Measurements from ENCODE around the gene NFATC3.

NFATC3 gene

DNA sequence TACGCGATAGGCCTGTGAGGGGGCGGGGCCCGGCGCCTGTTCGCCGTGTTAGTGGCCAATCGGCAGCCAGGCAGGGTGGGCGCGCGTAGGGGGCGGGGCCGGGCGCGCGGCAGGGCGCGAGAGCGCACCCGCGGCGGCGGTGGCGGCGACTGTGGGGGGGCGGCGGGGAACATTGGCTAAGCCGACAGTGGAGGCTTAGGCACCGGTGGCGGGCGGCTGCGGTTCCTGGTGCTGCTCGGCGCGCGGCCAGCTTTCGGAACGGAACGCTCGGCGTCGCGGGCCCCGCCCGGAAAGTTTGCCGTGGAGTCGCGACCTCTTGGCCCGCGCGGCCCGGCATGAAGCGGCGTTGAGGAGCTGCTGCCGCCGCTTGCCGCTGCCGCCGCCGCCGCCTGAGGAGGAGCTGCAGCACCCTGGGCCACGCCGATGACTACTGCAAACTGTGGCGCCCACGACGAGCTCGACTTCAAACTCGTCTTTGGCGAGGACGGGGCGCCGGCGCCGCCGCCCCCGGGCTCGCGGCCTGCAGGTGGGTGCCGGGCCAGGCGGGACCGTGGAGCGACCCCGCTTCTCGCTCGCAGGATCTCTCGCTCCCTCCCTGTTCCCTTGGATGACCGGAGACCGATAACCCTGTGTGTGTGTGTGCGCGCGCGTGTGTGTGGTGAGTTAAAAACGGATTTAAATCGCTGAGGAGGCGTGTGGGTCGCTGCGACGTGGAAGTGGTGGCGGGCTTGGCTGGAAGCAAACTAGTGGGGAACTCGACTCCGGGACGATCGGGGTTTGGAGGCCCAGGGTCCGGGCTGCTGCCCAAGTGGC, at the start of gene NFATC3:
TSS of gene NFATC3 (plus strand) at position 112 of the 813 bp plus-strand sequence. CDS start at position 424, 312 bp downstream.
- DNase-seq (ENCODE audit: low read depth, low spot score) = no peak

DNA sequence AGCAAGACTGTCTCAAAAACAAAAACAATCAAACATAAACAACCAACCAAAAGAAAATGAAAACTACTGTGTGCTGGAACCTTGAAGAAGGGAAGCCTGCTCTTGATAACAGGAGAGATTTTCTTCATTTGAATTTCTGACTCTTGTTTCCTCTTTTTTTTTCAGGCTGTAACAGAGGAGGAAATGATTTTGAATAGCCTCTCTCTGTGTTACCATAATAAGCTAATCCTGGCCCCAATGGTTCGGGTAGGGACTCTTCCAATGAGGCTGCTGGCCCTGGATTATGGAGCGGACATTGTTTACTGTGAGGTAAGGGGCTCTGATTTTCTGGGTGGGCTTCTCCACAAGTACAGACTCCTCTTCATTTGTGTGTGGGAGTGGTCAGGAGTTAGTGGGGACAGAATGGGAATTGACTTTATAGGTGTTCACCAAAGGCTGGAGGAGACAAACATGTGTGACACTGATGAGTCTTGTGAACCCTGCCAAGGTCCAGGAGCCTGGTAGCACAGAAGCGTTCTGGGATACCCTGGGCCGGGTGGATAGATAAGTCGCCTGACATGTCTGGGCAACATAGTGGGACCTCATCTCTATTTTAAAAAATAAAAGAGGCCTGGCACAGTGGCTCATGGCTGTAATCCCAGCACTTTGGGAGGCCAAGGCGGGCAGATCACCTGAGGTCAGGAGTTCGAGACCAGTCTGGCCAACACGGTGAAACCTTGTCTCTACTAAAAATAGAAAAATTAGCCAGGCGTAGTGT, 47.2 kb upstream of the NFATC3 start:
- DNase-seq (ENCODE audit: low read depth, low spot score) = no peak

DNA sequence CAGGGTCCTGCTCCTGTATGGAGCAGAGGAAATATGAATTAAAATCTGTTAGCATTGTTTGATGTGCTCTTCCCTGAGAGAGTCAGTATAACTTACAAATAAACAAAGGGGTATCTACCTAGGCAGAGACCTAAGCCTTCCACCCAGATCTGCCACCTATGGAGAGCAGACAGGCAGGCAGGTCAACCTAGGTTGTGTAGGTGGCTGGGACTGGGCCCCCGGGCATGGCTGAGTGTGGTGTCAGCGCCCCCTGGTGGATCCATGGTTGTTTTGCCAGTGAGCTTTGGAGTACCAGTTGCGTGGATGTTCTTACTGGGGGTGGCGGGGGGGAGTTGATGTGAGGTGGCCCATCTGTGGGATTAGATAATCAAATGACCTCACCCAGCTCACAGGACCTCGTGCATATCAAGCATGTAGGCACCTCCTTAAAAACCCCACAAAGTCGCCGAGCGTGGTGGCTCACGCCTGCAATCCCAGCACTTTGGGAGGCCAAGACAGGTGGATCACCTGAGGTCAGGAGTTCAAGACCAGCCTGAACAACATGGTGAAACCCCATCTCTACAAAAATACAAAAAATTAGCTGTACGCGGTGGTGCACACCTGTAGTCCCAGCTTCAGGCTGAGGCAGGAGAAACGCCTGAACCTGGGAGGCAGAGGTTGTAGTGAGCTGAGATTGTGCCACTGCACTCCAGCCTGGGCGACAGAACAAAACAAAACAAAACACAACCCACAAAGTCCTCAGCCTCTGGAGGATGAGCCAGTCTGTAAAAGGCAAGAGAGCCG, 44.5 kb upstream of the NFATC3 start:
- DNase-seq (ENCODE audit: low read depth, low spot score) = no peak

DNA sequence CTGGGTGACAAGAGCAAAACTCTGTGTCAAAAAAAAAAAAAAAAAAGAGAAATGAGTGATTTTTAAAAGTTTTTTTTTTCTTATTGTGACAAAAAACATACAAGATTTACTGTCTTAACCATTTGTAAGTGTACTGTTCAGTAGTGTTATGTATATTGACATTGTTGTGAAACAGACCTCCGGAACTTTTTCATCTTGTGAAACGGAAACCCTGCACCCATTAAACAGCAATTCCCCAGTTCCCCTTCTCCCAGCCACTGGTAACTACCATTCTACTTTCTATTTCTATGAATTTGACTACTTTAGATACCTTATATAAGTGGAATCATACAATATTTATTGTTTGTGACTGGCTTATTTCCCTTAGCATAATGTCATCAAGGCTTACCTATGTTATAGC, 43.4 kb upstream of the NFATC3 start:
- DNase-seq (ENCODE audit: low read depth, low spot score) = no peak

DNA sequence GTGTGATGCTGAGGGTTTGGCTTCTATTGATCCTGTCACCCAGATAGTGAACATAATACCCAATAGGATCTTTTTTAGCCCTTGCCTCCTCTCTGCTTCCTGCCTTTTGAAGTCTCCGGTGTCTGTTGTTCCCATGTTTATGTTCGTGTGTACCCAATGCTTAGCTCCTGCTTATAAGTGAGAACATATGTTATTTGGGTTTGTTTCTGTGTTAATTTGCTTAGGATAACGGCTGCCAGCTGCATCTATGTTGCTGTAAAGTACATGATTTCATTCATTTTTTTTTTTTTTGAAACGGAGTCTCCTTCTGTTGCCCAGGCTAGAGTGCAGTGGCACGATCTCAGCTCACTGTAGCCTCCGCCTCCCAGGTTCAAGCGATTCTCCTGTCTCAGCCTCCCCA, 39.1 kb upstream of the NFATC3 start:
- no peak for DNase-seq (ENCODE audit: low read depth, low spot score)

DNA sequence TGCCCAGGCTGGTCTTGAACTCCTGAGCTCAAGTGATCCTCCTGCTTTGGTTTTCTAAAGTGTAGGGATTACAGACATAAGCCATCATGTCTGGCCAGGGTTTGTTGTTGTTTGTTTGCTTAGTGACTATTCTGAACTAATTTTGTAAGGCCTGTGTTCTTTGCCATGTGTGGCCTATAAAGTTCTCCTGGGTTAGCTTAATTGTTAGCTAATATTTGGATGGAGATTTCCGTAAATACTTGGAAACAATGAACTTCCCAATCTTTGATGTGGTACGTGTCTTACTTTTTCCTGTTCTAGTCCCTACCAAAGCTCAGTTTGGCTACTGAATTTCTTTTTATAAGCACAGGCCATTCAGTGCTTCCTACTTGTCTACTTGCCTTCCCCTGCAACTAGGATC, 37.2 kb upstream of the NFATC3 start:
- DNase-seq (ENCODE audit: low read depth, low spot score) = no peak

DNA sequence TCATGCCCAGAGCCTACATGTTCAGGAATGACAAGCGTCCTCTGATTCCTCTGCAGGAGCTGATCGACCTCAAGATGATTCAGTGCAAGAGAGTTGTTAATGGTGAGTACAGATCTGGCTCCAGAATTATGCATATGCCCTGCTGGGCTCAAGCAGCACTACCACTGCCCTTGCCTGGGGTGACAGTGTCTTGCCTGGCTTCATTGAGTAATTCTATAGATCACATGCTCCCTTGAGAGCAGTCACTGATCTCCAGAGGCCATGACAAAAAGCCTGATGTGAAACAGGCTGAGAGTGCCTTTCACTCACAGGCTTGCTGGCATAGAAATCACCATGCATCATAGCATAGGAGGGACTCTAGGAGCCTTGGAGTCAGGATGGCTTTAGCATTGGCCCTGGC, 35.7 kb upstream of the NFATC3 start:
- no peak for DNase-seq (ENCODE audit: low read depth, low spot score)

DNA sequence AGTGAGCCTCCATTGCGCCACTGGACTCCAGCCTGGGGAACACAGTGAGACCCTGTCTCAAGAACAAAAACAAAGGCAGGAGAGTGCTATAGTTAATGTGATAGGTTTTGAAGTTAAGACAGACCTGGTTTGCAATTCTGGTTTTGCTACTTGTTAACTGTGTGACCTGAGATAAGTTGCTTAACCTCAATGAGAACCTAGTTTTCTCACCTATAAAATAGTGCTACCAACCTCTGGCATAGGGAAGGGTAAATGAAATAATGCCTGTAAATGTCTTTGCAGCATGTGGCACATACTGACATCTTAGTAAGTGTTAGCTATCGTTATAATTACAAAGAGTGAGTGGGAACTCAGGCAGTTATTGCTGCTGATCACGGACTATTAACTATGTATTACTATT, 29.8 kb upstream of the NFATC3 start:
- DNase-seq (ENCODE audit: low read depth, low spot score) = no peak

DNA sequence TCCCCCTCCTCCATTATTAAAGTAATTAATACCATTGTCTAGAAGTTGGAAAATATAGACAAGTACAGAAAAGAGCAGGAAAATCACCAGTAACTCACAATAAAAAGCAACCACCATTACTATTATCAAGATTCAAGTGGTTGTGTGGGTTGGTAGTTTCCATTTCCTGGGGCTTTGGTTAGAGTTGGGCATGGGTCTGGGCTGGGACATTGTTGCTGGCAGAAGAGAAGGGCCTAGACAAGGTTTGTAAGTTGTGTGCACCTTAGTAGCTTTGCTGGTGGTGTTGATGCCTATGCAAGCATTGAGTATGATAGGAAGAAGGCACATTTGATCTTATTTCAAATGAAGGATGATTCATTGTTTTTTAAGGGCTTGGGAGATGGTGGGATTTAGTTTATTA, 25.4 kb upstream of the NFATC3 start:
- DNase-seq (ENCODE audit: low read depth, low spot score) = no peak

DNA sequence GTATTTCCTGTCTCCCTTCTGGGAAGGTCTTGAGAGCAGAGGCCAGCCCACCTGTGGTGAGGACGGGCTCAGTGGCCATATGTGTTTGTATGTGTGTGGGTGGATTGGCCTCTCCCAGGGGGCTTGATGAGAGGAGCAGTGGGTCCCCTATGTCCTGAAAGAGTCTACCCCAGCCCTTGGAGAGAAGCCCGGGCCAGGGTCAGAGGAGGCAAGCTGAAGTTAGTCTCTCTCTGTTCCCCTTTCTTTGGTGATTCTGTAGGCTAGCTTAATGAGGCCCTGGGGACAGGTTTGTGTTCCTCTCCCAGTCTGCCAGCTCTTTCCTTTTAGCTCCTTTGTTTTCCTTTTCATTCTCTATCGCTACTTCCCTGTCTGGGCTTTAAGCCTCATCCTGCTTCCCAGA, 23.8 kb upstream of the NFATC3 start:
- DNase-seq (ENCODE audit: low read depth, low spot score) = no peak

DNA sequence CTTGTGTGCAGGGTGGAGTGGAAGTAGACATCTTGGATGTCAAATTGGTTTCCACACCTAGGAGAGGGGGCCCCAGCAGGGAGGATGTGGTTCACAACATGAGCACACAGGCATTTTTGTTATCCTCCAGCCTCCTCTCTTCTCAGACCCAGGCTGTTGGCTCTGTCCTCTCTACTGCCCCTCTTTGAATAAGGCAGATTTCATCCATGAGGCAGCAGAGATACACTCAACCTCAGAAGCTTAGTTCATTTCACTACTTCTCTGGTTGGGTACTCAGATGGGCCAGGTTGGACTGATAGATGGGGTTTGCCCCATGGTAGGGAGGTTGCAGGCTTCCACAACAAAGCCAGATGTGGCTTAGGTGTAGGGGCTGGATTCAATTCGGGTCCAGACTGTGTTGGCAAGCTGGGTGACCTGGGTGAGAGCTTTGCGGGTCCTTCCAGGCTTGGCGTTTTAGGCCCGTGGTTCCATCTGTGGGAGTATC, 22.2 kb upstream of the NFATC3 start:
- no peak for DNase-seq (ENCODE audit: low read depth, low spot score)

DNA sequence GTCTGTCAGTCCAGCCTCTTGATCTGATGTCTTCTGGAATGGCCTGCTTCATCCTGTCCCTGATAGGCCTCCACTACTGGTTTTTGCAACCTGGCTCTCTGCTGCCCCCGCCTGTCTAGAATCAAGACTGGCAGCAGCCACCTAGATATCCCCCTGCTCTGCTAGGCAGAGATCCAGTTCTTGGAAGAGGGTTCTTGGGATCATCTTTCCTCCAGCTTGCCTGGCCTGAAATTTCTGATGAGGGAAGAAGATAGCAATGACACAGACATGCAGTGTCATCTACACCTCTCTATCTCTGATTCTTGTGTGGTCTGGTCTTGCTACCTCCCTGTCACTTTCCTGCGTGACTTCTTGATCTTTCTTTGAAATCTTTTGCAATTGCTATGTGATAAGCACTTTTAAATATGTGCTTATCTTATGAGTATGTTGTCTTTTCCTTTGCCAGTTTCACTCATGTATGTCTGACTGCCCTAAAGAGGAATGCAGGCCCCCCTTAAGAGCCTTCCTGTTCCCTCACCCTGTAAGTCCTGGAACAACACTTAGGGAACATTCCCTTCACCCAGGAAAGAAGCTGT, 20.3 kb upstream of the NFATC3 start:
- DNase-seq (ENCODE audit: low read depth, low spot score) = no peak

DNA sequence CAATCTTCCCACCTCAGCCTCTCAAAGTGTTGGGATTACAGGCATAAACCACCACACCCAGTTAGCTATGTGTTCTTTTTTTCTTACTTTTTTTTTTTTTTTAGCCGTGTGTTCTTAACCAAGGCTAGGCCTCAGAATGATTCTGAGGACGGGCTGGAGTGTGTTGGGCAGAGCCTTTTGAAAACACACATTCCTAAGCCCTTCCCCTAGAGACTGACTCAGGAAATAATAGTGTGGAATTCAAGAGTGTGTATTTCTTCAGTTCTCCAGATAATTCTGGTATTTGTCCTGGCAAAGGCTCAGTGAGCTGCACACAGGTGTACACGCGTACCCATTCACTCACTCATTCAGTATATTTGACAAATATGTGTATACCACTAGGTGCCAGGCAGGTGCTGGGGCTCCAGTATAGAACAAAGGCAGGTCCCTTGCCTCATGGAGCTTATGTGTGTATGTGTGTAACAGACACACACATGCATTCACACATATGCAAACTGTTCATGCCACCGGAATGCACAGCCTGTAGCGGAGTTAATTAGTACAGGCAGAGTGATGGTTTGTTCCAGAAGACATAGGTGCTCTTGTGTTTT, 19.4 kb upstream of the NFATC3 start:
- DNase-seq (ENCODE audit: low read depth, low spot score) = no peak

DNA sequence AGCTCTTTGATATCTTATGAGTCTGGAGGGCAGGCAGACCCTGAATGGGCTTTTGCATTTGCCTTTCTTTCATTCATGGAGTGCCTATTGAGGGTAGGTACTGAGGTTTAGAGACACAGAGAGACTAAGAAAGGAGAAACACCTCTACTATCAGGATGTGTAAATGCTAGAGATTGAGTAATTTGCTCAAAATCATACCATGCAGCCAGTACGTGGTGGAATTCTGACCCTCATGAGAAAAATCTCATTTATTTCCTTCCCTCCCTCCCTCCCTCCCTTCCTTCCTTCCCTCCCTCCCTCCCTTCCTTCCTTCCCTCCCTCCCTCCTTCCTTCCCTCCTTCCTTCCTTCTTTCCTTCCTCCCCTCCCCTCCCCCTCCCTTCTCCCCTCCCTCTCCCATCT, 18.4 kb upstream of the NFATC3 start:
- DNase-seq (ENCODE audit: low read depth, low spot score) = no peak

DNA sequence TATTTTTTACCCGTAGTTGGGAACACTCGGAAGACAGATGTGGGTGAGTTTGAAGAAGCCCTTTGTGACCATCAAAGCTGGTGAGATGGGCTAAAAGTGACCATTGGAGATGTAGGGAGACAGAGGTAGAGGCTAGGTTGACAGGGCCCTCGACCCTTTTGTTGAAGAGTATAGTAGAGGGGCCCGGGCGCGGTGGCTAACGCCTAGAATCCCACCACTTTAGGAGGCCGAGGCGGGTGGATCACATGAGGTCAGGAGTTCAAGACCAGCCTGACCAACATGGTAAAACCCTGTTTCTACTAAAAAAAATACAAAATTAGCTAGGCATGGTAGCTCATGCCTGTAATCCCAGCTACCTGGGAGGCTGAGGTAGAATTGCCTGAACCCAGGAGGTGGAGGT, 16.2 kb upstream of the NFATC3 start:
- DNase-seq (ENCODE audit: low read depth, low spot score) = no peak

DNA sequence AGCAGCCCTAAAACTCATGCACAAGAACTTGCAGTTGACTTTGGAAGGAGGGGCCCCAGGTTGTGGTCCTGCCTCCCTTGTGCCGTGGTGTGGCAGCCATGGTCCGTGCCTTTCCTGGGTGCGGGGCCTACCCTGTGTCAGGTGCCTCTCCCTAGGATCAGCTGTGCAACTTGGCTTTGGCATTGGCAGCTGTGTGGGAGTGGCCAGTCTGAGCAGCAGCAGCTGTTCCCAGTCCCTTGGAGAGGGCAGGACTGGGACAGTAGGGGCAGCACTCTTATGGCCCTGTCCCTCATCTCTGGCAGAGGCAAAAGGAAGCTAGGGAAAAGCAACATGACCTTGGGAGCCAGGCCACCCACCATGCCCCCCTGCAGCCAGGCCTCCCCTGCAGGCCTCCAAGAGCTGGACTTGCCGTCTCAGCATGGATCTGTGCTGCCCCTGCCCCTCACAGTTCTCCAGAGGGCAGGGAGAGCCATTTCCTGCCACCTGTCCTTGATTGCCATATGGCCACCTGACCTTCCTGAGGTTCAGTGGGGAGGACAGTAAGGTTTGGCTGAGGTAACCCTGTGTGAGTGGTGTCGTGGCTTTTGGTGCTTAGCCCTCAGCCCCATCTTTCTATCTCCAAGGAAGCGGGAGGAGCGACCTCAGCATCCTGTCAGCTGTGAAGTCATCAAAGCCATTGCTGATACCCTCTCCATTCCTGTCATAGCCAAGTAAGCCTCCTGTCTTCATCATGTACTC, 15.5 kb upstream of the NFATC3 start:
- no peak for DNase-seq (ENCODE audit: low read depth, low spot score)

DNA sequence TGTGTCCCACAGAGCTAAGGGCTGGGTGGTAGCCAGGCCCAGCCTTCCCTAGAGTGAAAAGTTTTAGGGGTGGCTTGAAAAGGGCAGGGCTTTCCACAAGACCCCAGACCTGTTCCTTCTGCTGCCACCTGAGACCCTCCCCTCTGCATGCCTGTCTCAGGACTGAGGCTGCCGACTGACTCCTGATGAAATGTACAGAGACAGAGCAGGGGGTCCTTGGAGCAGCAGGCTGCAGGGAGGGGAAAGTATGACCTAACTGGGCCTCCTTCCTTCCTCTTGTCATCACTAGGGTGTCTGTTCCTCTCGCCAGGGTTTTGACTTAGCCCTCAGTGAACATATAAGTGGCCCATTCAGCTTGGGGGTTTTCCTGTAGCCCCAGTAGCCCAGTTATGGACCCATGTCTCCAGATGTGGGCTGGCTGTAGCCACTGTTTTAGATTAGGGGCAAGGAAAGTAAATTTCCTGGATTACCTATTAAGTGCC, 14.9 kb upstream of the NFATC3 start:
- no peak for DNase-seq (ENCODE audit: low read depth, low spot score)

DNA sequence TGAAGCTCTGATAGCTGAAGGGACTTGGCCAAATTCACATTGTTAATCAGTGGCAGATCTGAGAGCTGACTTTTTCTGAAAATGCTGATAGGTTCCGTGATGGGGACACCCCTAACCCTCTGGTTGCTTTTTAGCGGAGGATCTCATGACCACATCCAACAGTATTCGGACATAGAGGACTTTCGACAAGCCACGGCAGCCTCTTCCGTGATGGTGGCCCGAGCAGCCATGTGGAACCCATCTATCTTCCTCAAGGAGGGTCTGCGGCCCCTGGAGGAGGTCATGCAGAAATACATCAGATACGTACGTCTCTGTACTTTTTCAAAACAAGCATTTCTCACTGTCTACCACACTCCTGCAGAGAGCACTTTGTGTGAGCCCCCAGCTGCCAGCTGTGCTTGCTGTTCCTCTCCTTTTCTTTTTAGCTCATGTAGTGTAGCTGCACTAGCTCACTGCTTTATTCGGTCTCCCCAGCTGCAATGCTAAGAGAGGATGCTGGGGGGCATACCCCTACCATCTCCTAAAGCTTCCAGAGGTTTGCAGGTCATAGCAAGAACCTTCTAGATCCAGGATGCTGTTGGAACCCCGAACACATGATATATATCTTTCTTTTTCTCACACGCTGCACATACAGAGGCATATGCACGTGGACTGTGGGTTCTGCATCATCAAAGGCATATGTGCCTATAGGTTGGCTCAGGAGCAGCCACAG, 14.2 kb upstream of the NFATC3 start:
- DNase-seq (ENCODE audit: low read depth, low spot score) = no peak

DNA sequence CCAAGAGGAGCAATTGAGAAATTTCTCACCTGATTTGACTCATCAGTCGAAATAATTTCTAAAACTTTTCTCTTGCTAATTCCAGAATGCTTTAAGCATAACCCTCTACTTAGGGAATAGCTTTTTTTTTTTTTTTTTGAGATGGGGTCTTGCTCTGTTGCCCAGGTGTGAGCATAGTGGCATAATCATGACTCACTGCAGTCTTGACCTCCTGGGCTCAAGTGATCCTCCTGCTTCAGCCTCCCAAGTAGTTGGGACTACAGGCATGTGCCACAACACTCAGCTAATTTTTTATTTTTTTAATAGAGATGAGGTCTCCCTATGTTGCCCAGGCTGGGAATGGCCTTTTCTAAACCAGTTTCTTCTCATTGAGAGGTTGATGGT, 13.7 kb upstream of the NFATC3 start:
- DNase-seq (ENCODE audit: low read depth, low spot score) = no peak

Measured in brain pericyte (primary cell).